Measurements from ENCODE around the gene SMG6.

Gene SMG6

GRCh38 chr17:2108170-2108569 is 195.4 kb downstream of the SMG6 start:
- no peak overlapping the region for H2AK5ac ChIP-seq (ENCODE audit: low read length)
- WGBS (ENCODE audit: extremely low coverage, insufficient coverage, low lambda C conversion rate): no CpG with 5 or more reads among the region's 8 CpGs
- no peak overlapping the region for H4K5ac ChIP-seq (ENCODE audit: low read length)
- no peak overlapping the region for H3K4me3 ChIP-seq (ENCODE audit: low read length)
- no peak overlapping the region for H3K23ac ChIP-seq (ENCODE audit: low read length)
- H3K79me1 ChIP-seq (ENCODE audit: low read length): no peaks in the 10 kb centered on the region
- H3K27me3 ChIP-seq (ENCODE audit: insufficient read depth, low read length, poor library complexity): no peaks in the 10 kb centered on the region
- H3K4me1 ChIP-seq (ENCODE audit: control insufficient read depth, low read depth, low read length): no peaks in the 10 kb centered on the region
- H3K56ac ChIP-seq (ENCODE audit: low read length): no peak overlapping the region
- H3K27ac ChIP-seq (ENCODE audit: low read depth, low read length): no peak overlapping the region
- H4K8ac ChIP-seq (ENCODE audit: low read depth, low read length): no peak overlapping the region
- no peaks in the 10 kb centered on the region for H3K79me2 ChIP-seq (ENCODE audit: control insufficient read depth, insufficient read depth, low read length)
- no peak overlapping the region for H2BK15ac ChIP-seq (replicated peaks; ENCODE audit: low read depth)
- no peak for DNase-seq
- no peak overlapping the region for H2BK5ac ChIP-seq (ENCODE audit: low read length)
- H3K9ac ChIP-seq (ENCODE audit: low read length): no peak overlapping the region
- H3K4ac ChIP-seq (ENCODE audit: low read depth, low read length): no peak overlapping the region
- no peak overlapping the region for H3K18ac ChIP-seq (ENCODE audit: low read length)
- no peak overlapping the region for H2BK120ac ChIP-seq (ENCODE audit: low read depth, low read length)
- H3K4me2 ChIP-seq (ENCODE audit: low read length): no peak overlapping the region
- H3K36me3 ChIP-seq (ENCODE audit: control insufficient read depth, insufficient read depth, low read length): no peaks in the 10 kb centered on the region

GRCh38 chr17:2107506-2107905 is 196.1 kb downstream of the SMG6 start:
- Histone ChIP-seq H3K4ac (ENCODE audit: low read depth, low read length) (no peak overlapping the region), H3K27me3 (ENCODE audit: insufficient read depth, low read length, poor library complexity) (no peaks in the 10 kb centered on the region), H3K18ac (ENCODE audit: low read length) (no peak overlapping the region), H3K9ac (ENCODE audit: low read length) (no peak overlapping the region), H3K4me1 (ENCODE audit: control insufficient read depth, low read depth, low read length) (no peaks in the 10 kb centered on the region), H2AK5ac (ENCODE audit: low read length) (no peak overlapping the region), H4K5ac (ENCODE audit: low read length) (no peak overlapping the region), H3K23ac (ENCODE audit: low read length) (no peak overlapping the region), H3K79me1 (ENCODE audit: low read length) (no peaks in the 10 kb centered on the region), H3K27ac (ENCODE audit: low read depth, low read length) (no peak overlapping the region), H3K56ac (ENCODE audit: low read length) (no peak overlapping the region), H2BK15ac (replicated peaks; ENCODE audit: low read depth) (no peak overlapping the region), H2BK5ac (ENCODE audit: low read length) (no peak overlapping the region), H3K36me3 (ENCODE audit: control insufficient read depth, insufficient read depth, low read length) (no peaks in the 10 kb centered on the region), H2BK120ac (ENCODE audit: low read depth, low read length) (no peak overlapping the region), H3K79me2 (ENCODE audit: control insufficient read depth, insufficient read depth, low read length) (no peaks in the 10 kb centered on the region), H3K4me3 (ENCODE audit: low read length) (no peak overlapping the region), H4K8ac (ENCODE audit: low read depth, low read length) (no peak overlapping the region), H3K4me2 (ENCODE audit: low read length) (no peak overlapping the region)
- WGBS (ENCODE audit: extremely low coverage, insufficient coverage, low lambda C conversion rate): no CpG with 5 or more reads among the region's 3 CpGs
- no peak for DNase-seq

GRCh38 chr17:2107050-2107449 is 196.5 kb downstream of the SMG6 start:
- Histone ChIP-seq H3K23ac (ENCODE audit: low read length) (no peak overlapping the region), H2BK120ac (ENCODE audit: low read depth, low read length) (no peak overlapping the region), H4K5ac (ENCODE audit: low read length) (no peak overlapping the region), H4K8ac (ENCODE audit: low read depth, low read length) (no peak overlapping the region), H3K18ac (ENCODE audit: low read length) (no peak overlapping the region), H3K4me1 (ENCODE audit: control insufficient read depth, low read depth, low read length) (no peaks in the 10 kb centered on the region), H3K56ac (ENCODE audit: low read length) (no peak overlapping the region), H3K4ac (ENCODE audit: low read depth, low read length) (no peak overlapping the region), H3K36me3 (ENCODE audit: control insufficient read depth, insufficient read depth, low read length) (no peaks in the 10 kb centered on the region), H2AK5ac (ENCODE audit: low read length) (no peak overlapping the region), H2BK15ac (replicated peaks; ENCODE audit: low read depth) (no peak overlapping the region), H3K79me2 (ENCODE audit: control insufficient read depth, insufficient read depth, low read length) (no peaks in the 10 kb centered on the region), H3K79me1 (ENCODE audit: low read length) (no peaks in the 10 kb centered on the region), H3K4me2 (ENCODE audit: low read length) (no peak overlapping the region), H2BK5ac (ENCODE audit: low read length) (no peak overlapping the region), H3K27ac (ENCODE audit: low read depth, low read length) (no peak overlapping the region), H3K9ac (ENCODE audit: low read length) (no peak overlapping the region), H3K4me3 (ENCODE audit: low read length) (no peak overlapping the region), H3K27me3 (ENCODE audit: insufficient read depth, low read length, poor library complexity) (no peaks in the 10 kb centered on the region)
- DNase-seq: no peak
- no CpG with 5 or more reads among the region's 2 CpGs for WGBS (ENCODE audit: extremely low coverage, insufficient coverage, low lambda C conversion rate)

- Histone ChIP-seq H3K79me1 (ENCODE audit: low read length) (no peaks in the 10 kb centered on the region), H4K5ac (ENCODE audit: low read length) (no peak overlapping the region), H2BK5ac (ENCODE audit: low read length) (no peak overlapping the region), H3K4me2 (ENCODE audit: low read length) (no peak overlapping the region), H4K8ac (ENCODE audit: low read depth, low read length) (peak overlapping the region; percentile 65), H3K56ac (ENCODE audit: low read length) (no peak overlapping the region), H2BK15ac (replicated peaks; ENCODE audit: low read depth) (no peak overlapping the region), H2BK120ac (ENCODE audit: low read depth, low read length) (no peak overlapping the region), H3K4ac (ENCODE audit: low read depth, low read length) (no peak overlapping the region), H3K23ac (ENCODE audit: low read length) (no peak overlapping the region), H3K79me2 (ENCODE audit: control insufficient read depth, insufficient read depth, low read length) (no peaks in the 10 kb centered on the region), H3K27me3 (ENCODE audit: insufficient read depth, low read length, poor library complexity) (no peaks in the 10 kb centered on the region), H3K18ac (ENCODE audit: low read length) (no peak overlapping the region), H3K4me3 (ENCODE audit: low read length) (no peak overlapping the region), H3K4me1 (ENCODE audit: control insufficient read depth, low read depth, low read length) (no peaks in the 10 kb centered on the region), H3K36me3 (ENCODE audit: control insufficient read depth, insufficient read depth, low read length) (no peaks in the 10 kb centered on the region), H3K27ac (ENCODE audit: low read depth, low read length) (no peak overlapping the region), H2AK5ac (ENCODE audit: low read length) (no peak overlapping the region), H3K9ac (ENCODE audit: low read length) (no peak overlapping the region)
- no CpG with 5 or more reads among the region's 11 CpGs for WGBS (ENCODE audit: extremely low coverage, insufficient coverage, low lambda C conversion rate)
- DNase-seq: no peak
Observed at GRCh38 chr17:2106308-2106955, 197.2 kb downstream of the SMG6 start.

GRCh38 chr17:2105663-2106062 is 197.9 kb downstream of the SMG6 start:
- Histone ChIP-seq H2BK120ac (ENCODE audit: low read depth, low read length) (no peak overlapping the region), H3K4me3 (ENCODE audit: low read length) (no peak overlapping the region), H2BK5ac (ENCODE audit: low read length) (no peak overlapping the region), H3K9ac (ENCODE audit: low read length) (no peak overlapping the region), H3K4ac (ENCODE audit: low read depth, low read length) (no peak overlapping the region), H3K79me2 (ENCODE audit: control insufficient read depth, insufficient read depth, low read length) (no peaks in the 10 kb centered on the region), H3K23ac (ENCODE audit: low read length) (no peak overlapping the region), H4K5ac (ENCODE audit: low read length) (no peak overlapping the region), H3K56ac (ENCODE audit: low read length) (no peak overlapping the region), H3K4me2 (ENCODE audit: low read length) (no peak overlapping the region), H4K8ac (ENCODE audit: low read depth, low read length) (no peak overlapping the region), H3K36me3 (ENCODE audit: control insufficient read depth, insufficient read depth, low read length) (no peaks in the 10 kb centered on the region), H3K27ac (ENCODE audit: low read depth, low read length) (no peak overlapping the region), H3K27me3 (ENCODE audit: insufficient read depth, low read length, poor library complexity) (no peaks in the 10 kb centered on the region), H3K4me1 (ENCODE audit: control insufficient read depth, low read depth, low read length) (no peaks in the 10 kb centered on the region), H2BK15ac (replicated peaks; ENCODE audit: low read depth) (no peak overlapping the region), H3K18ac (ENCODE audit: low read length) (no peak overlapping the region), H3K79me1 (ENCODE audit: low read length) (no peaks in the 10 kb centered on the region), H2AK5ac (ENCODE audit: low read length) (no peak overlapping the region)
- DNase-seq: no peak
- WGBS (ENCODE audit: extremely low coverage, insufficient coverage, low lambda C conversion rate): no CpG with 5 or more reads among the region's 1 CpG

Data from mesendoderm (in vitro differentiated cells).